Smooth muscle cell (in vitro differentiated cells): ENCODE data around the gene MED27. TPM values are rescaled to one million over a fixed set of nuclear protein-coding genes. Genes with fewer than 3 reads are reported as not detected.

Experiments used
- DNase-seq: peaks from one replicate; lab custom pipeline; 2025; ENCODE audit not compliant: unreplicated experiment; lab: John Stamatoyannopoulos, UW
- H2AFZ ChIP-seq: fragments of 200-600 bp; sonication (generic); 2 replicates; pipeline ENCODE4 v1.6.0; 2016; ENCODE audit warnings: antibody characterized with exemption, low read depth, mild to moderate bottlenecking
- H3F3A ChIP-seq: fragments of 200-600 bp; sonication (generic); 2 replicates; pipeline ENCODE4 v1.6.0; 2017; ENCODE audit warnings: antibody characterized with exemption, low read depth
- H3K27ac ChIP-seq: fragments of 200-600 bp; sonication (generic); 2 replicates; pipeline ENCODE4 v1.5.1; 2016; ENCODE audit warnings: low read depth, mild to moderate bottlenecking
- H3K27me3 ChIP-seq: fragments of 200-600 bp; sonication (generic); 2 replicates; pipeline ENCODE4 v1.6.1; 2016; ENCODE audit warnings: low read depth, mild to moderate bottlenecking
- H3K36me3 ChIP-seq: fragments of 200-600 bp; sonication (generic); 2 replicates; pipeline ENCODE4 v1.5.1; 2016; ENCODE audit warnings: low read depth
- H3K4me1 ChIP-seq: fragments of 200-600 bp; sonication (generic); 2 replicates; pipeline ENCODE4 v1.5.1; 2016; ENCODE audit warnings: low read depth
- H3K4me2 ChIP-seq: fragments of 200-600 bp; sonication (generic); 2 replicates; pipeline ENCODE4 v1.6.0; 2016; ENCODE audit warnings: mild to moderate bottlenecking
- H3K4me3 ChIP-seq: fragments of 200-600 bp; sonication (generic); 2 replicates; pipeline ENCODE4 v1.5.1; 2016; ENCODE audit warnings: mild to moderate bottlenecking
- H3K79me2 ChIP-seq: fragments of 200-600 bp; sonication (generic); 2 replicates; pipeline ENCODE4 v1.6.0; 2016; ENCODE audit warnings: low read depth, mild to moderate bottlenecking
- H3K9ac ChIP-seq: fragments of 200-600 bp; sonication (generic); 2 replicates; pipeline ENCODE4 v1.6.0; 2016; ENCODE audit warnings: low read depth
- H3K9me3 ChIP-seq: fragments of 200-600 bp; sonication (generic); replicated peaks from 2 replicates; pipeline ENCODE4 v1.5.1; 2016; ENCODE audit warnings: low read depth
- H4K20me1 ChIP-seq: fragments of 200-600 bp; sonication (generic); 2 replicates; pipeline ENCODE4 v1.6.0; 2016; ENCODE audit warnings: low read depth
- WGBS: methylation state at CpG from one replicate; pipeline ENCODE4 v1.1.7; 2016; ENCODE audit warnings: low lambda C conversion rate; 5-methylcytosine and 5-hydroxymethylcytosine counted together
- polyA plus RNA-seq: library from polyadenylated mRNA; unstranded; fragments of >200 nt; fragmentation: Nextera tagmentation; extraction: Ambion mirVana; gene quantifications from 2 replicates; pipeline ENCODE4 v1.2.1, GENCODE V29; 2016
- total RNA-seq: library from RNA; depleted of rRNA; stranded (reverse); fragments of >200 nt; gene quantifications from 2 replicates; pipeline ENCODE4 v1.2.3, GENCODE V29; 2014
- TF ChIP-seq, protein P1 (sequence below): fragments of 200-600 bp; sonication (generic); IDR thresholded peaks from 2 replicates; pipeline ENCODE4 v1.5.1; 2017; ENCODE audit warnings: borderline replicate concordance, mild to moderate bottlenecking, antibody characterized with exemption; ENCODE audit not compliant: insufficient read depth, poor library complexity, severe bottlenecking

MED27 gene
- total and polyA plus RNA-seq, 2 experiments from 2014 or later, result 24.0 to 50.0 TPM

GRCh38 chr9:131818089-131818488 lies 261.6 kb downstream of the MED27 start:
- Histone ChIP-seq H3K9ac (no peak overlapping the region), H3K4me2 (no peak overlapping the region), H2AFZ (no peak overlapping the region), H3K9me3 (no peaks in the 10 kb centered on the region), H3K36me3 (no peaks in the 10 kb centered on the region), H3K79me2 (no peaks in the 10 kb centered on the region), H3K27me3 (peaks cover 26% of the 10 kb centered on the region), H3K4me3 (no peak overlapping the region), H3F3A (no peaks in the 10 kb centered on the region), H3K27ac (no peak overlapping the region), H3K4me1 (no peaks in the 10 kb centered on the region), H4K20me1 (no peaks in the 10 kb centered on the region)
- TF ChIP-seq, protein P1, sequence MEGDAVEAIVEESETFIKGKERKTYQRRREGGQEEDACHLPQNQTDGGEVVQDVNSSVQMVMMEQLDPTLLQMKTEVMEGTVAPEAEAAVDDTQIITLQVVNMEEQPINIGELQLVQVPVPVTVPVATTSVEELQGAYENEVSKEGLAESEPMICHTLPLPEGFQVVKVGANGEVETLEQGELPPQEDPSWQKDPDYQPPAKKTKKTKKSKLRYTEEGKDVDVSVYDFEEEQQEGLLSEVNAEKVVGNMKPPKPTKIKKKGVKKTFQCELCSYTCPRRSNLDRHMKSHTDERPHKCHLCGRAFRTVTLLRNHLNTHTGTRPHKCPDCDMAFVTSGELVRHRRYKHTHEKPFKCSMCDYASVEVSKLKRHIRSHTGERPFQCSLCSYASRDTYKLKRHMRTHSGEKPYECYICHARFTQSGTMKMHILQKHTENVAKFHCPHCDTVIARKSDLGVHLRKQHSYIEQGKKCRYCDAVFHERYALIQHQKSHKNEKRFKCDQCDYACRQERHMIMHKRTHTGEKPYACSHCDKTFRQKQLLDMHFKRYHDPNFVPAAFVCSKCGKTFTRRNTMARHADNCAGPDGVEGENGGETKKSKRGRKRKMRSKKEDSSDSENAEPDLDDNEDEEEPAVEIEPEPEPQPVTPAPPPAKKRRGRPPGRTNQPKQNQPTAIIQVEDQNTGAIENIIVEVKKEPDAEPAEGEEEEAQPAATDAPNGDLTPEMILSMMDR, result no peak
- no peak for DNase-seq
- 91% methylated on average over 7 of the region's 7 CpGs for WGBS

- Histone ChIP-seq H3K4me3 (no peak overlapping the region), H4K20me1 (no peaks in the 10 kb centered on the region), H2AFZ (no peak overlapping the region), H3K9ac (no peak overlapping the region), H3K4me1 (no peaks in the 10 kb centered on the region), H3K27ac (no peak overlapping the region), H3K36me3 (no peaks in the 10 kb centered on the region), H3K79me2 (no peaks in the 10 kb centered on the region), H3K27me3 (peaks cover 26% of the 10 kb centered on the region), H3K9me3 (no peaks in the 10 kb centered on the region), H3K4me2 (no peak overlapping the region), H3F3A (no peaks in the 10 kb centered on the region)
- TF ChIP-seq, protein P1, result no peak
- no peak for DNase-seq
- 80% methylated on average over 9 of the region's 9 CpGs for WGBS
Measured at GRCh38 chr9:131817627-131818026, 262.0 kb downstream of the MED27 start.

DNA sequence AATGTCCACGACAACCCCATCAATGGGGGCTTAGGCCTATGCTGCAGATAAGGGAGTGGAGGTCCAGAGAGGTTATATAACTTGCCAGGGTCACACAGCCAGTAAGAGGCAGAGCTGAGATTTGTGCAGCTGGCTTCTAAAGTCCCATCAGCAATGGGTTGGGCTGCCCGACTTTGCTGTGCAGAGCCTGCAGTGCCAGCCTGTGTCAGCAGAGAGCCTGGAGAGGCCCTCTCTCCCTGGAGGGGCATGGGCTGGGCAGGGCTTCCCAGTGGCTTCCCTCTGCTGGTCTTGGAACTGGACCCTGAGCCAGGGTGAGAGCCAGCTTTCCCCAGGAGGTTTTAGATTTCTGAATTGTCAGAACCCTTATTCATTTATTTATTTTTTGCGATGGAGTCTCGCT lies 262.6 kb downstream of the MED27 start:
- 95% methylated on average over 4 of the region's 4 CpGs for WGBS
- no peaks in the 10 kb centered on the region for H3F3A ChIP-seq
- no peaks in the 10 kb centered on the region for H3K79me2 ChIP-seq
- H3K9ac ChIP-seq, result no peak overlapping the region
- H3K27ac ChIP-seq, result no peak overlapping the region
- H3K4me2 ChIP-seq, result no peak overlapping the region
- TF ChIP-seq, protein P1, result no peak
- no peak overlapping the region for H2AFZ ChIP-seq
- no peaks in the 10 kb centered on the region for H3K4me1 ChIP-seq
- H4K20me1 ChIP-seq, result no peaks in the 10 kb centered on the region
- no peak overlapping the region for H3K4me3 ChIP-seq
- H3K9me3 ChIP-seq, result no peaks in the 10 kb centered on the region
- H3K36me3 ChIP-seq, result no peaks in the 10 kb centered on the region
- H3K27me3 ChIP-seq, result peaks cover 26% of the 10 kb centered on the region
- DNase-seq, result no peak

GRCh38 chr9:131815970-131816873 lies 263.4 kb downstream of the MED27 start:
- no peaks in the 10 kb centered on the region for H3K4me1 ChIP-seq
- peaks cover 26% of the 10 kb centered on the region for H3K27me3 ChIP-seq
- no peaks in the 10 kb centered on the region for H4K20me1 ChIP-seq
- 79% methylated on average over 19 of the region's 19 CpGs for WGBS
- H3K36me3 ChIP-seq, result no peaks in the 10 kb centered on the region
- no peak overlapping the region for H2AFZ ChIP-seq
- no peak overlapping the region for H3K4me3 ChIP-seq
- TF ChIP-seq, protein P1, result no peak
- DNase-seq, result no peak
- H3K79me2 ChIP-seq, result no peaks in the 10 kb centered on the region
- H3K9me3 ChIP-seq, result no peaks in the 10 kb centered on the region
- no peak overlapping the region for H3K4me2 ChIP-seq
- no peaks in the 10 kb centered on the region for H3F3A ChIP-seq
- H3K27ac ChIP-seq, result no peak overlapping the region
- H3K9ac ChIP-seq, result no peak overlapping the region
